DOHH2 (cell line): ENCODE data around the gene PHKG2.

ENCODE experiments used
- H3F3A ChIP-seq: fragments of 200-600 bp; sonication (generic), shearing (Covaris generic); 2 replicates; pipeline ENCODE4 v1.6.0; 2016; ENCODE audit warnings: antibody characterized with exemption, mild to moderate bottlenecking; ENCODE audit not compliant: control insufficient read depth, insufficient read depth
- H3K27ac ChIP-seq: fragments of 200-600 bp; sonication (generic); 2 replicates; pipeline ENCODE4 v1.5.1; 2014; ENCODE audit warnings: low read depth, mild to moderate bottlenecking, low read length, moderate library complexity
- H3K27me3 ChIP-seq: fragments of 200-600 bp; sonication (generic); 2 replicates; pipeline ENCODE4 v1.6.1; 2014; ENCODE audit warnings: mild to moderate bottlenecking, low read length, mixed read lengths; ENCODE audit not compliant: control insufficient read depth
- H3K36me3 ChIP-seq: fragments of 200-600 bp; sonication (generic); 2 replicates; pipeline ENCODE4 v1.6.1; 2014; ENCODE audit warnings: mild to moderate bottlenecking, low read length, moderate library complexity, mixed read lengths; ENCODE audit not compliant: control insufficient read depth
- H3K4me1 ChIP-seq: fragments of 200-600 bp; sonication (generic); 2 replicates; pipeline ENCODE4 v1.6.1; 2014; ENCODE audit warnings: mild to moderate bottlenecking, low read length, mixed read lengths; ENCODE audit not compliant: control insufficient read depth
- H3K4me2 ChIP-seq: fragments of 200-600 bp; sonication (generic); 2 replicates; pipeline ENCODE4 v1.6.0; 2014; ENCODE audit warnings: mild to moderate bottlenecking, low read length, moderate library complexity
- H3K4me3 ChIP-seq: fragments of 200-600 bp; sonication (generic); 2 replicates; pipeline ENCODE4 v1.5.1; 2014; ENCODE audit warnings: mild to moderate bottlenecking, low read length, mixed read lengths
- H3K79me2 ChIP-seq: fragments of 200-600 bp; sonication (generic); 2 replicates; pipeline ENCODE4 v1.6.1; 2014; ENCODE audit warnings: mild to moderate bottlenecking, low read length, mixed read lengths; ENCODE audit not compliant: control insufficient read depth
- H3K9me2 ChIP-seq: fragments of 200-600 bp; sonication (generic); replicated peaks from 2 replicates; pipeline ENCODE4 v1.6.1; 2014; ENCODE audit warnings: mild to moderate bottlenecking, low read length, mixed read lengths; ENCODE audit not compliant: control insufficient read depth
- H3K9me3 ChIP-seq: fragments of 200-600 bp; sonication (generic); 2 replicates; pipeline ENCODE4 v1.6.1; 2014; ENCODE audit warnings: antibody characterized with exemption, low read length, mixed read lengths; ENCODE audit not compliant: control insufficient read depth, insufficient read depth
- H4K20me1 ChIP-seq: fragments of 200-600 bp; sonication (generic); 2 replicates; pipeline ENCODE4 v1.6.0; 2014; ENCODE audit warnings: low read depth, mild to moderate bottlenecking, antibody characterized with exemption, low read length, moderate library complexity; ENCODE audit not compliant: control insufficient read depth, insufficient read depth
- EZH2phosphoT487 ChIP-seq: fragments of 200-600 bp; sonication (generic); IDR thresholded peaks from 2 replicates; pipeline ENCODE4 v1.6.1; 2017; ENCODE audit warnings: borderline replicate concordance, mild to moderate bottlenecking, antibody characterized with exemption, low read length, moderate library complexity, mixed read lengths
- TF ChIP-seq, protein P1 (sequence below): fragments of 200-600 bp; sonication (generic); IDR thresholded peaks from one replicate; pipeline ENCODE4 v1.5.1; 2014; ENCODE audit warnings: antibody characterized with exemption, mild to moderate bottlenecking, low read depth, low read length; ENCODE audit not compliant: poor library complexity, severe bottlenecking

The PHKG2 gene, protein sequence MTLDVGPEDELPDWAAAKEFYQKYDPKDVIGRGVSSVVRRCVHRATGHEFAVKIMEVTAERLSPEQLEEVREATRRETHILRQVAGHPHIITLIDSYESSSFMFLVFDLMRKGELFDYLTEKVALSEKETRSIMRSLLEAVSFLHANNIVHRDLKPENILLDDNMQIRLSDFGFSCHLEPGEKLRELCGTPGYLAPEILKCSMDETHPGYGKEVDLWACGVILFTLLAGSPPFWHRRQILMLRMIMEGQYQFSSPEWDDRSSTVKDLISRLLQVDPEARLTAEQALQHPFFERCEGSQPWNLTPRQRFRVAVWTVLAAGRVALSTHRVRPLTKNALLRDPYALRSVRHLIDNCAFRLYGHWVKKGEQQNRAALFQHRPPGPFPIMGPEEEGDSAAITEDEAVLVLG

DNA sequence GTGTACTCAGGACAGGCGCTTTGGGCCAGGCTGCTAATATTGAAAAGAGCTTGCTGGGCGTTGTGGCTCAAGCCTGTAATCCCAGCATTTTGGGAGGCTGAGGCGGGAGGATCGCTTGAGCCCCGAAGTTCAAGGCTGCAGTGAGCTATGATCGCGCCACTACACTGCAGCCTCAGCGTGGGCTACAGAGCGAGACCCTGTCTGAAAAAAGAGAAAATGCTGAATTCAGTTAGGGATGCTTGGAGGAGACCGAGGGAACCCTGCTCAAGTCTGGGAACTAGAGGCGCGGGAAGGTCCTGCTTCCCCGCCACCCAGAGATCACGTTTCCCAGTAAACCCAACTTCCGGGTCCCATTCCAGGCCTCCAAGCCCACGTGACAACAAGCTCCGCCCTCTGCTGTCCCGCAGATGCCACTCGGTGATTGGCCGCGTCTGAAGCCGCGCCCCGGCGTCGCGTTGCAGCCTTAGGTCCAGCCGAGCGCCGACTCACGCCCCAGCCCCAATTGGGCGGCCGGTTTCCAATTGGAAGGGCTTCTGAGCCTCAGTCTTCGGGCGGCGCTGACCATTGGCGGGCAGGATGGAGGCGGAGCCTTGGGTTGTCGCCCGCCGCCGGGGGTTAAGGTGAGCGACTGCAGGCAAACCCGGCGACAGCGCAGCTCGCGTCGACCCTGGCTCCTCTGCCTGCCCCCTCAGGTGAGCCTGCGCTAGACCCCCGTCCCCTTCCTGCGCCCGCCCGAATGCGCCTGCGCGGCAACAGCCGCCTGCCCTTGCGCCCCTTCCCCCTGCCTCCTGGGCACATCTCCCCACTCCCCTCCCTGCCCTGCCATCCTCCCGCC, at the start of gene PHKG2:
Gene PHKG2, plus strand, starts transcription at position 627 of the 835 bp plus-strand sequence. CDS start 396 bp downstream, outside the sequence.
- H3K27ac ChIP-seq: peak within 1 kb of the TSS; percentile 39
- H3K9me2 ChIP-seq: no peaks in the 10 kb centered on the region
- H3K4me3 ChIP-seq: peak within 1 kb of the TSS; percentile 75
- H4K20me1 ChIP-seq: no peaks in the 10 kb centered on the region
- H3K4me1 ChIP-seq: peaks cover 17% of the 10 kb centered on the region
- H3K4me2 ChIP-seq: peak within 1 kb of the TSS; percentile 82
- H3K36me3 ChIP-seq: peaks cover 49% of the 10 kb centered on the region
- peaks cover 25% of the 10 kb centered on the region for H3F3A ChIP-seq
- TF ChIP-seq, protein P1, sequence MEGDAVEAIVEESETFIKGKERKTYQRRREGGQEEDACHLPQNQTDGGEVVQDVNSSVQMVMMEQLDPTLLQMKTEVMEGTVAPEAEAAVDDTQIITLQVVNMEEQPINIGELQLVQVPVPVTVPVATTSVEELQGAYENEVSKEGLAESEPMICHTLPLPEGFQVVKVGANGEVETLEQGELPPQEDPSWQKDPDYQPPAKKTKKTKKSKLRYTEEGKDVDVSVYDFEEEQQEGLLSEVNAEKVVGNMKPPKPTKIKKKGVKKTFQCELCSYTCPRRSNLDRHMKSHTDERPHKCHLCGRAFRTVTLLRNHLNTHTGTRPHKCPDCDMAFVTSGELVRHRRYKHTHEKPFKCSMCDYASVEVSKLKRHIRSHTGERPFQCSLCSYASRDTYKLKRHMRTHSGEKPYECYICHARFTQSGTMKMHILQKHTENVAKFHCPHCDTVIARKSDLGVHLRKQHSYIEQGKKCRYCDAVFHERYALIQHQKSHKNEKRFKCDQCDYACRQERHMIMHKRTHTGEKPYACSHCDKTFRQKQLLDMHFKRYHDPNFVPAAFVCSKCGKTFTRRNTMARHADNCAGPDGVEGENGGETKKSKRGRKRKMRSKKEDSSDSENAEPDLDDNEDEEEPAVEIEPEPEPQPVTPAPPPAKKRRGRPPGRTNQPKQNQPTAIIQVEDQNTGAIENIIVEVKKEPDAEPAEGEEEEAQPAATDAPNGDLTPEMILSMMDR: no peak
- no peak for TF ChIP-seq EZH2phosphoT487
- peaks cover 32% of the 10 kb centered on the region for H3K79me2 ChIP-seq
- no peaks in the 10 kb centered on the region for H3K27me3 ChIP-seq
- no peaks in the 10 kb centered on the region for H3K9me3 ChIP-seq

DNA sequence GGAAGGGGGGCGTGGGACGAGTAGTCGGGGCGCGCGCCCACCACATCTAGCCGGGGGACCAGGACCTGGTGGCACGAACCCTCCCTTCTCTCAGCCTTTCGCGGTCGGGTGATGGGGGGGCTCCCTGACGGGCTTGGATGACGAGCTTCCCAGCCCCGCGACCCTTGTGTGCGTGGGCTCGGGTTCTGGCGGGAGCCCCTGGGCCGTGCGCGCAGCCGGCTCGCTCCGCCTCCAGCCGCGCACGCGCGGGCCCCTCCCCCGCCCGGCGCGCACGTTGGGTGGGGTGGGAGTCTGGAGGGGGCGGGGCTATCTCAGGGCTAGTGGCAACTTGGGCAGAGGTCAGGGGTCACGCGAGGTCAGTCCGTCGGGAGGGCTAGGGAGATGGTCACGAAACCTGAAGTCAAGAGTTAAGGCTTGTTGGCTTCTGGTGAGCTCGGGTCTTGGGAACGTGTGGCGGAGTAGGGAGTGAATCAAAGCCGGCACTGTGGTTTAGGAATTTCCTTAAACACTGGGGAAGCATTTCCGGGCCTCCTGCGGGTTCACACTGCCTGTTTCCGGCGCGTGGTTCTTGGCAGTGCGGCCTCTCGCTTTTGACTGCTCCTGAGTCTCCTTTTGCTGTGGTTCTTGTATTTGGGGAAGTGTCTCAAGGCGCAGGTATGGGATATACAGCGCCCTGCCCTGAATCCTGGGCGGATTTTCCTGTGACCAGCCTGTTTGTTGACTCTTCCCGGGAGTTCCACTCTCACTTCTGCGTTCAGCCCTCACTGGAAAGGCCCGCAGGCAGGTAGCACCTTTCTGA, 49.2 kb upstream of the PHKG2 start, which contains the start of gene SRCAP:
Gene SRCAP, plus strand, starts transcription at position 356 of the 799 bp plus-strand sequence. CDS start 1,654 bp downstream, outside the sequence.
- Histone ChIP-seq H3K9me2 (no peaks in the 10 kb centered on the region), H3K4me2 (peak within 1 kb of the TSS; percentile 91), H3K4me3 (peak within 1 kb of the TSS; percentile 84), H3K9me3 (no peaks in the 10 kb centered on the region), H3K27me3 (no peaks in the 10 kb centered on the region), H3K27ac (peak within 1 kb of the TSS; percentile 89), H3F3A (peaks cover 2% of the 10 kb centered on the region; the same call in 1 of the 2 replicates), H3K79me2 (peaks cover 45% of the 10 kb centered on the region), H3K4me1 (peaks cover 24% of the 10 kb centered on the region), H3K36me3 (peaks cover 46% of the 10 kb centered on the region), H4K20me1 (peaks cover 6% of the 10 kb centered on the region; the same call in 1 of the 2 replicates)
- TF ChIP-seq EZH2phosphoT487: no peak
- TF ChIP-seq, protein P1: no peak

DNA sequence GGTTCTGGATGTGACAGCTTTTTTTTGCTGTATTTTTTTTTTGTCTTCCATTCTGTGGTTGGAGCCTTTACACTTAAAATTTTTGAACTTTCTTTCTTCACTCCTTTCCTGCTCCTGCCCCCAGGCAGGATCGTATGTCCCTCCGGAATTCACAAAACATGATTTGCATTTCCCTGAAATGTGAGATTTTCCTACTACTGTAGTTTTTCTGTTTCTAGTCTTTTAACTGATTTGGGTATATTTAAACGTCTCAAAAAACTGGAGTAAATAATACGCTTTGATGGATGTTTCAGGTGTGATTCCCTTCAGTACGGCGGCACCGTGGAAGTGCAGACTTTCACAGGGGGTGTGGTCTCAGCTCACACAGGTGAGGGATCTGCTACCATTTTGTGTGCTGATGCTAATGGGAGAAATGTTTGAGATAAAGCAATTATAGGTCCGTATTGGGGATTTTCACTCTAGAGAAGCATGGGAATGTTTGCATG, 48.6 kb upstream of the PHKG2 start:
- Histone ChIP-seq H3K27ac (peak overlapping the region; percentile 89), H3K4me2 (peak overlapping the region; percentile 91), H3K9me2 (no peaks in the 10 kb centered on the region), H3K4me1 (peaks cover 24% of the 10 kb centered on the region), H3K9me3 (no peaks in the 10 kb centered on the region), H3K79me2 (peaks cover 45% of the 10 kb centered on the region), H3K36me3 (peaks cover 52% of the 10 kb centered on the region), H3F3A (peaks cover 2% of the 10 kb centered on the region; the same call in 1 of the 2 replicates), H4K20me1 (peaks cover 6% of the 10 kb centered on the region), H3K27me3 (no peaks in the 10 kb centered on the region), H3K4me3 (peak overlapping the region; percentile 84)
- TF ChIP-seq EZH2phosphoT487: no peak
- TF ChIP-seq, protein P1: no peak
